ENCODE results near the gene SLC35A3.
"Not testable (repeated sequence)": the region's sequence is repeated elsewhere in the genome, so short reads cannot be mapped to it uniquely, and the experiment has no call there.

- TF ChIP-seq CTCF (IDR thresholded peaks at IDR 0.05; ENCODE audit: low read length); EZH2 (optimal IDR thresholded peaks at IDR 0.05; ENCODE audit: low read depth, low read length): not testable (repeated sequence)
Observed at GRCh38 chr1:99972066-99972465, 2.3 kb downstream of the SLC35A3 start.
